Uterus (tissue), 2 donors: ENCODE data around the gene TMEM81.

Experiments
- POLR2A ChIP-seq, 2 donors: fragments of 450-650 bp; IDR thresholded peaks; one replicate each; pipeline ENCODE4 v1.6.1; 2016; ENCODE audit warnings: antibody characterized with exemption in 2 of 2, mild to moderate bottlenecking in 1 of 2, moderate library complexity in 1 of 2
- TF ChIP-seq, protein P1 (sequence below), 4 experiments: fragments of 200-600 bp in 2 of 4; fragments of 450-650 bp in 2 of 4; sonication (generic) in 2 of 4; IDR thresholded peaks; one replicate each; pipeline ENCODE4 v1.5.1; 2016 to 2019; ENCODE audit warnings: antibody characterized with exemption in 4 of 4, mild to moderate bottlenecking in 2 of 4, moderate library complexity in 1 of 4

- no peak for TF ChIP-seq POLR2A (IDR thresholded peaks at IDR 0.05)
- TF ChIP-seq, protein P1, sequence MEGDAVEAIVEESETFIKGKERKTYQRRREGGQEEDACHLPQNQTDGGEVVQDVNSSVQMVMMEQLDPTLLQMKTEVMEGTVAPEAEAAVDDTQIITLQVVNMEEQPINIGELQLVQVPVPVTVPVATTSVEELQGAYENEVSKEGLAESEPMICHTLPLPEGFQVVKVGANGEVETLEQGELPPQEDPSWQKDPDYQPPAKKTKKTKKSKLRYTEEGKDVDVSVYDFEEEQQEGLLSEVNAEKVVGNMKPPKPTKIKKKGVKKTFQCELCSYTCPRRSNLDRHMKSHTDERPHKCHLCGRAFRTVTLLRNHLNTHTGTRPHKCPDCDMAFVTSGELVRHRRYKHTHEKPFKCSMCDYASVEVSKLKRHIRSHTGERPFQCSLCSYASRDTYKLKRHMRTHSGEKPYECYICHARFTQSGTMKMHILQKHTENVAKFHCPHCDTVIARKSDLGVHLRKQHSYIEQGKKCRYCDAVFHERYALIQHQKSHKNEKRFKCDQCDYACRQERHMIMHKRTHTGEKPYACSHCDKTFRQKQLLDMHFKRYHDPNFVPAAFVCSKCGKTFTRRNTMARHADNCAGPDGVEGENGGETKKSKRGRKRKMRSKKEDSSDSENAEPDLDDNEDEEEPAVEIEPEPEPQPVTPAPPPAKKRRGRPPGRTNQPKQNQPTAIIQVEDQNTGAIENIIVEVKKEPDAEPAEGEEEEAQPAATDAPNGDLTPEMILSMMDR (IDR thresholded peaks at IDR 0.05): no peak
These were observed 18.6 kb downstream of the TMEM81 start for GRCh38 chr1:205065666-205066065.
